GM19351 (cell line): Measurements from ENCODE around the gene CCR6.

Experiments
- ATAC-seq: cut with Tn5 transposase; IDR thresholded peaks from one replicate; pipeline ENCODE4 v1.9.1; 2021; ENCODE audit warnings: mild to moderate bottlenecking, moderate library complexity; ENCODE audit not compliant: unreplicated experiment

The CCR6 gene

DNA sequence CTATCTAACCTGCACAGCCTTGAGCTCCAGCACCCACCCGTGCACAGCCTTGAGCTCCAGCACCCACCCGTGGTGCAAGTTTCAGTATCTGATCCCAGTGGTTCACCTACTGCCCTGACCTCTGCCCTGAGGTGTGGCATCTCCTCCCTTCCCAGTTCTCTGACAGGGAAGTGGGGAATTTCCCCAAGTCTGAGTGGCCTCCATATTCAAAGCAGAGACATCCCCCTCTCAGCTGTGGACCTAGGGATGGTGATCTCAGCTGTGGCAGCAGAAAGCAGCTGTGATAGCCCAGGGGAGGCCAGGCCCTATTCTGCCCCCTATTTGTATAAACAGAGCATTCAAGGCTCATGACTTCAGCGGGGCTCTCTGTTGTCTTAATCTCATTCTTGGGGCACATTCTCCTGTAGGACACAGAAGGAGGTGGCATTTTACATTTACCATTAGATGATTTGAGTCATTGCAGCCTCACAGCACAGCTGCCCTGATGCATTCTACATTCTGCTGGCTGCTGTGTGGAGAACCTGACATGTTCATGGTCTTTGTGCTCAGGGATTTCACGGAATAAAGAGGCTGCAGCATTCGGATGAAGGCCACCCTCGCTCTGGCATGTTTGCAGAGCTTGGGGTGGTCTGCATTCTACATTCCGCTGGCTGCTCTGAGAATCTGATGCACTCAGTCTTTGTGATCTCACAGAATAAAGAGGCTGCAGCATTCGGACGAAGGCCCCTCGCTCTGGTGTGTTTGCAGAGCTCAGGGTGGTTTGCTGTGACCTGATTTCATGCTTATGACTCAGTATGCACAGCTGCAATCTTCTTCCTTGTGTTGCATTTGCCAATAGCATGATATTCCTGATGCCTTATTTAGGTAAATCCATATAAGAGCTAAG is 17.9 kb downstream of the CCR6 start:
- ATAC-seq: peak; percentile 62

DNA sequence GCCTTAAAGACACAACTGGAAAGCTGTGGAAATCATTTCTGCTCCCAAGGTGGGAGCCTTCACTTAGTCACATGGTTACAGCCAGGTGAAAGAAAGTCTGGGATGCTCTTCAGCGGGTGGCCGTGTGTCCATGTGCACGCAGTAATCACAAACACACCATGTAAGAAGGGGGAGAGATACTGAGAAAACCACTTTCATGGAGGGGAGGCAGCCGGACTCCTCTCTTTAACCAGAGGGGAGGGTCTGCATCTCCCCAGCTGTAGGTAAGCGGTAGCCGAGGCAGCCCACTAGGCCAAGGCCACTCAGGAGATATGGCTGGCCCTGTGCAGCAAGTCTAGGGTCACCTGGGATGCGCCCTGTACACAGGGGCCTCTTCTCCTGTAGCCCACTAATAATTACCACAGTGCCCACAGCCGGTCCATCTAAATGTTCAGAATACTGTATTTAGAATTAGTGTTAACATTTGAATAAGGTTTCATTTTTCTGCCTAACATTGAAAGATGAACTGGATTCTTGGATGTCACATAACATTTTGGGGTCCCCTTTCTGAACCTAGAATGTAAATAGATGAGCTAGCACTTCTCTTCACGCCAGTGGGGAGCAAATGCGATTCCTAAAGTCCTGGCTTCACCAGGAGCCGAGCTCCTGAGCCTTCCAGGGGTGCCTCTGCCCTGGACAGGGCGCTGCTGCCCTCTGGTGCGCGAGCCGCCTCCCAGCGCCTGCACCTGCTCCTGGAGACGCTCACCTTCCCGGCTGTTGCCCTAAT is 19.0 kb downstream of the CCR6 start:
- peak; percentile 78 for ATAC-seq

DNA sequence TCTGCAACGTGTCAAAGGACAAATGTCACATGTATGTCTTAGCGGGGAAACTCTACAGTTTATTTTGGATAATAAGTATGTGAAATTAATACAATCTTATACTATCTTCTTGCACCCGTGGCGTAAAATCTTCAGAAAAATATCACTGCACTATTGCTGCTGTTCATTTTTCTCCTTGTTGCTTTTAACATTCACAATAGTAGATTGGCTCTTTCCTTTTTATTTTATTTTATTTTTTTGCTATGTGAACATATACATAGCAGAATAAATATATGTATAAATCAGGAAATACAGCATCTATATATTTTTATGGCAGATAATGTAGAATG is 19.5 kb downstream of the CCR6 start:
- ATAC-seq: peak; percentile 12

DNA sequence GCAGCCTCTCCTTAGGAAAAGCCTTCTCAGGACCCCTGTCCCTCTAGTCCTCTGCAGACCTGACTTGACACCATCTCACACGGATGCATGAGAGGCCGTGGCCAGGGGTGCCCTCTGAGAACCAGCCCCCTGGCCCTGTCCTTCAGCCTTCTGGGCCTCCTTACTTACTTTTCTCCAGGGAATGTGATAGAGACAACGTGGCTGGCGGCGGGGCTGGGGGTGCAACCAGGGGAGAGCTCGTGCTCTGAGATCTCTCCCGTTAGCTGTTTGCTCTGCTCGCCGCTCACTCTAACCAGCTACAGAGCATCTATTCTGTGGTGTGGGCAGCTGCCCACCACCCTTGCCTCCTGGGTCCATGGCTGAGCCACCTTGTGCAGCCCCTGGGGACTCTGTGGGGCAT is 20.1 kb downstream of the CCR6 start:
- ATAC-seq: no peak

DNA sequence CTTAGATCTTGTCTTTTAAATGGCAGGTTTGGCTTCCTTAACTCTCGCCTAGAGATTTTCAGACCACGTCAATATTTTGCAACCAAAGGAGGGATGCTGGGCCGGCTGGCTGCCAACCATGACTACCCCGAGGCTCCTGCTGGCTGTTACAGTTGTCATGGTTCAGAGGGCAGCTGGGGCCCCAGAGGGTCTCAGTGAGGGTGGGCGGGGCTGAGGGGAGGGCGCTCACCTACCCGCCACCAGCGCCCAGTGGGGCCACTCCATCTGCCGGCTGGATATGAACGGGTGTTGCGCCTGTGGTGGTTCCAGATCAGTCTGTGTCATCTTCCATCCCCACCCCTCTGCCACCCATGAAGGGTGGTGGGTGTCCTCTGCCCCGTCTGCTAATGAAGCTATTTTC is 22.6 kb downstream of the CCR6 start:
- ATAC-seq: no peak

DNA sequence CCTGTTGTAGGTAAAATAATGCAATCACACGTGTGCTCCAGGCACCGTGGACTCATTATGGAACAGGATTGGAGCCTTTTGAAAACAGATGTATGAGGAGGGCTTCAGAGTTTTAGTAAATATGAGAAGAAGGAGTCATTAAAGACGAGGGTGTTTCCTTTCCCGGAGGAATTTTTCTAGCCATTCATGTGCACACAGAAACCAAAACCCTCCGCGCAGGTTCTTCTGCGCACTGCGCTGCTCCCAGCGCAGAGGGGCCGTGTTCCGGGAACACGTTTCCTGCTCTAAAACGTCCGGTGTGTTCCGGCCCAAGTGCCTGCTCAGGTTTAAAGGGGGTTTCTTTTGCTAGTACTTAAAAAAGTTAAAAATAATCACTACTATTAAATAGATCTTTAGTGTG is 23.2 kb downstream of the CCR6 start:
- no peak for ATAC-seq

DNA sequence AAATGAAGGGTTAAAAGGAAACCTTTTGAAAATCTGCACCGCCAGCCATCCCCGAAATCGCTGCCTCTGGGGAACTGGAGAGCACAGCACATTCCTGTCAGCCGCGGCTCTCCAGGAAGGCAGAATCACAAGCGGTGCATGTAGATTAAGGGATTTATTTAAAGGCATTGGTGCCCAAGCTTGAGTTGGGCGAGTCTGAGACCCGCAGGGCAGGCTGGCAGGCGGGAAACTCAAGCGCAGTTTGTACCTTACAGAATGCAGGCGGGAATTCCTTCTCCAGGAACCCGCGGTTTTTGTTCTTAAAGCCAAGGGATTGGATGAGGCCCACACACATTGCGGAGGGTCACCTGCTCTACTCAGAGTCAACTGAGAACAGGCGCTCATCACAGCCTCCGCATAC is 24.1 kb downstream of the CCR6 start:
- no peak for ATAC-seq

DNA sequence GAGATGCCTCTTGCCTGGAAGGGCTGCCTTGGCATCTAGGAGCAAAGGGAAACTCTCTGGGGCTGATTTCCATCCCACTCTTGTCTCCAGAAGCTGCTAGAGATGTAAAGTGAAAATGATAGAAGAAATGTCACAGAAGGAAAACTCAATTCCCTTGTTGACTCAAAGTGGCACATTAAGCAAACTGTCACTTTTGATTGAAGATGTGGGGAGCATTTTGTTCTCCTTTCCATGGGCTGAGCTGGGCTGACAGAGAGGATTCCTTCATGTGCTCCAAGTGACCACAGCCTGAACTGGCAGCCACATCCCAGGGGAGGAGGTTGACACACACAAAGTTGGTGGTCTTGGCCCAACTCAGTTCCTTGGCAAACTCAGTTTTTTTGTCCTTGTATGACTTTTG is 25.1 kb downstream of the CCR6 start:
- no peak for ATAC-seq

DNA sequence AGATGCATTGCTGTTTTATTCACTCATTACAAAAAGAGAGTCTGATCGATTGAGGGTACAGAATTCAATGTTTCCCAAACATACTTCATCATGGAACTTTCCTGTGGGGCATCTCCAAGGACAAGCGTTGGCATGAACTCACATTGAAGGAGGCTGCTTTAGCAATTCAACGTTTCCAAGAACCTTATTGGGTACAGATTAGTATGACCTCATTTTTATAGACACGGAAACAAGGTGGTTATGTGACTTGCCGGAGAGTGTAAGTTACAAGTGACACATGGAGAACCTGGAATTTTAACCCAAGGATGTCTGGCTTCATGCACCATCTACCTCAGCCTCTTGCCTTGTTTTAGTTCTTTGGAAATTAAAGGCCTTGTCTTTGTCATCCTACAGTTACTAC is 26.1 kb downstream of the CCR6 start:
- ATAC-seq: no peak

DNA sequence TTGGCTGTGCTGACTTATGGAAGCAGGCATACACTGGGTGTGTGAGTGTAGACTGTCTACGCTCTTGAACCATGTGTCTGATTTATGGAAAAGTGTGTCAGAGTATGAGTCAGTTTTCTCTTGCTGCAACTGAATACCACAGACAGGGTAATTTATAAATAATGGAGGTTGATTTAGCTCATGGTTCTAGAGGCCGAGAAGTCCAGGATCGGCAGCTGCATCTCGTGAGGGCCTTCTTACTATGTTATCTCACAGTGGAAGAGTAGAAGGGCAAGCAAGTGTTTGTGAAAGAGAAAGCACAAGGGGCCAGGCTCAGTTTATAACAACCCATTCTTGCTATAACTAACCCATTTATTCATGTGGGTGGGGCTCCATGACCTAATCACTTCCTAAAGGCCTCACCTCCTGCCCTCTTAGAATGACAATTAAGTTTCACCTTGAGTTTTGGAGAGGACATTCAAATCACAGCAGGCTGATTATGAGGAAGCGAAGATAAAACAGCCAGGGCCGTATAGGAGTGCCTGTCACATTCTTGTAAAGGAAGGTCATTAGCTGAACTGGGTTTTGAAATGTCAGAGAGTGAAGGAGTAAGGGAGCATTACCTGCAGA is 28.1 kb downstream of the CCR6 start:
- peak; percentile 72 for ATAC-seq

DNA sequence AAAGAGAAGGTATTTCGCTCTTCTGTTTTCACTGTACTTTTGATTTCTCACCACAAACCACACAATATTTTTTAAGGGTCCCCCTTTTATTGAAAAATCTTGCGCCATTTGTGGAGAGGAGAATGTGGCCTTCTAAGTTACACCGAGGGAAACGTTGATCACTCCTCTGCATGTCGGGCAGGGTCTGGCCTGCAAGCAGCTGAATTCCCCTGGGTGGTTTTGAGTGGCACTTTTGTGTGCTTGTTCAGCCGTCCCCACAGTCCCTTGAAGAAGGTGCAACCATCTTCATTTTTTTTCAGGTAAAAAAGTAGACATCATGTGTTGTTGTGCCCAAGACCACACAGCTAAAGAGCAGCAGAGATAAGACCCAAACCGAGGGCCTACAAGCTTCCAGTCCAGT is 28.8 kb downstream of the CCR6 start:
- ATAC-seq: peak; percentile 14

DNA sequence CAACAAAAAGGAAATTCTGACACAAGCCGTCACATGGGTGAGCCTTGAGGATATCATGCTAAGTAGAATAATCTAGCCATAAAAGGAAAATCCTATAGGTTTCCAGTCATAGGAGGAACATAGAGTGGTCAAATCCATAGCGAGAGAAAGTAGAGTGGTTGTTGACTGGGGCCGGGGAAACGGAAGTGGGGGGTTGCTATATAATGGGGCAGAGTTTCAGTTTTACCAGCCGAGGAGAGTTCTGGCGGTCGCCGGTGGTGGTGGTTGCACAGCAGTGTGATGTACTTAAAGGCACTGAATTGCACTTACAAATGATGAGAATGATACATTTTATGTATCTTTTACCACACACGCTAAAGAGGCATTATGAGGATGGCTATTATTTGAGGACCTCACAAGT is 30.0 kb downstream of the CCR6 start:
- peak; percentile 44 for ATAC-seq

DNA sequence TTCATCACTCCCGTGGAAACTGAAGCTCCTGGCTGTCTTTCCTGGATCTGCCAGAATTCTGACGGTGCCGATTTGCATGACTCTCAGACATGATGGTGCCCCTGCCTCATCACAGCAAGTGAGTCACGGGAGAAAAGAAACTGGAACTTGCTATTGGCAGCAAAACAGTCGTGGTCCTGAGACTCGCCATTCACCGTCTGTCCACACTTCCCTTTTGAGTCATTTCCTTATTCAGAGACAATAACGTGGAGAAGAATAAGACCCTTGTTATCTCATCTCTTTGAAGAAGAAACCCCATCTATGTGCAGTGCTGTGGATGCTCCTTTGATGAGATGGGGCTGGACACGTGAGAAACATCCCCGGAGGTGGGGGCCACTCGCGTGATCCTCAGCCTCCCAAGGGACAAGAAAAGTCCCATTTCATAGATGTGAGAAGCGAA is 30.6 kb downstream of the CCR6 start:
- peak; percentile 53 for ATAC-seq

DNA sequence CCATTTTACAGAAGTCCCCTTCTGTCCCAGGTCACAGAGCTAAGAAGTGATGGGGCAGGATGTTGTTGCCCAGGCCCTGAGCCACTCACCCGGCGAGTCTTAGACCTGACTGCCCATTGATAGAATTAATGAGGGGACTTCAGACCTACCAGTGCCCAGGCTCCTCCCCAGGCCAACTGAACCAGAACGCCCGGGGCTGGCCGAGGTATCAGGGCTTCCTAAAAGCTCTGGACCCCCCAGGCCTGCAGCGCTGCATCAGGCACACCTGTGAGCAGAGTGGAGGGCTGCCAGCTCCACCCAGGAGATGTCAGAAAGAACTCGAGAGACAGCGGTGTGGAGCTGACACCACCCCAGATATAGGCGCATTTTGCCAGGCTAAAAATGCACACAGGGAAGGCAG is 31.4 kb downstream of the CCR6 start:
- no peak for ATAC-seq

DNA sequence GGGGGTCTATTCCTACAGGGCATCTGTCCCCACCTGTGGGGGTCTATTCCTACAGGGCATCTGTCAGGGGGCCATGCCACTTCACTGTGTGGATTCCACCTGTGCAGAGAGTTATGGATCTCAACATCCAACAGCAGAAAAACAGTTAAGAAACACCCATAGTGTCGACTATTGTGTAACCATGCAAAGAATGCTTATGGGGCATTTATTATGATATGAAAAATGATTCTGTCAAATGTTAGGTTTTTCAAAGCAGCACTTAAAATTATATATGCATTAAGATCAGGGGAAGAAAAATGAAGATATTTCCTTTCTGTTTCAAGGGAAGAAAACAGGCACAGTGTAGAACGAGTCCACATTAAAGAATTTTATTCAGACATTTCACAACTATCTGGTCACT is 32.0 kb downstream of the CCR6 start:
- no peak for ATAC-seq

DNA sequence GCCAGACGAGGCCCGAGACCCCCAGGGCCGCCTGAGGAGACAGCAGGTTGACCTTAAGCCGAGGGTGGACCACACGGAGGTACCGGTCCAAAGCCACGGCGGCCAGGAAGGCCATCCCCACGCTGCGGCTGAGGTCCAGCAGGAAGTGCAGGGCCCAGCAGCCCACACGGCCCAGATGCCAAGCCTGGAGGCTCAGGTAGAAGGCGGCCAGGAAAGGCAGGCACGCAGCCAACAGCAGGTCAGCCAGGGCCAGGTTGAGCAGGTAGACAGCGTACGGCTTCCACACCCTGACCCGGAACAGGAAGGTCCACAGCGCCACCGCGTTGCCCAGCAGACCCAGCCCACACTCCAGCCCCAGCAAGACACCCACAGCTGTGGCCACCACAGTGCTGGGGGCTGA is 34.5 kb downstream of the CCR6 start:
- no peak for ATAC-seq

DNA sequence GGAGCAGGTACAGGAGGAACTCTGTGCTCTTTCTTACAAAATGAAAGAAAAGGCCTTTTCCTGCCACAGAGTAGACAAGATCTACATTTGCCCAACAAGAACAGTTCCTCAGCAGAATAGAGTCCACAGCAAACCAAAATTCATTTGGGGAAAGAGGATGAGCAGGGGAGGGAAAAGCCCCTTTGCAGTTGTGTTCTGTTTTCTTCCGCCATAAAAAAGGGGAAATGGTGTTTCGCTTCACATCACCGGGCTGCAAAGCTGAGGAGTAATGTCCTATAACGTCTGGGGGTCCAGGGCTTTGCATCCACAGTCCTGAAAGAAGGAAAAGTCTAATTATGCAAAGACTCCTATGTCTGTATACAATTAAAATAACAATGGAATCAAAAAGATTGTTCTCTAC is 35.0 kb downstream of the CCR6 start, which contains the start of gene GPR31:
Gene GPR31 (minus strand): TSS at position 118 of the 400 bp plus-strand sequence. CDS start 149 bp downstream, outside the sequence.
- ATAC-seq: no peak

DNA sequence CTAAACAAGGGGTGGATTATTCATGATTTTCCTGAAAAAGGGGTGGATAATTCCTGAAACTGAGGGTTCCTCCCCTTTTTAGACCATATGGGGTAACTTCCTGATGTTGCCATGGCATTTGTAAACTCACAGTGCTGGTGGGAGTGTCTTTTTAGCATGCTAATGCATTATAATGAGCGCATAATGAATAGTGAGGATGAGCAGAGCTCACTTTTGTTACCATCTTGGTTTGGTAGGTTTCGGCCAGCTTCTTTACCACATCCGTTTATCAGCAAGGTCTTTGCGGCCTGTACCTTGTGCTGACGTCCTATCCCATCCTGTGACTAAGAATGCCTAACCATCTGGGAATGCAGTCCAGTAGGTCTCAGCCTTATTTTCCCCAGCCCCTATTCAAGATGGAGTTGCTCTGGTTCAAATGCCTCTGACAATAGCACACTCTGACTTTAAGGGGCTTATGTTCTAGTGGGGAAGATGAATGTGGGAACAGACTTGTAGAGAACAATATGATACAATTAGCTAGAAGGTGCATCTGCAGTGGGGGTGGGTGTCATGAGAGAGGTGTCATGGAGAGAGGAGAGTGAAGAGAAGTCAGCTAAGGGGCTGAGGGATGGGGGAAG is 39.1 kb downstream of the CCR6 start:
- no peak for ATAC-seq

DNA sequence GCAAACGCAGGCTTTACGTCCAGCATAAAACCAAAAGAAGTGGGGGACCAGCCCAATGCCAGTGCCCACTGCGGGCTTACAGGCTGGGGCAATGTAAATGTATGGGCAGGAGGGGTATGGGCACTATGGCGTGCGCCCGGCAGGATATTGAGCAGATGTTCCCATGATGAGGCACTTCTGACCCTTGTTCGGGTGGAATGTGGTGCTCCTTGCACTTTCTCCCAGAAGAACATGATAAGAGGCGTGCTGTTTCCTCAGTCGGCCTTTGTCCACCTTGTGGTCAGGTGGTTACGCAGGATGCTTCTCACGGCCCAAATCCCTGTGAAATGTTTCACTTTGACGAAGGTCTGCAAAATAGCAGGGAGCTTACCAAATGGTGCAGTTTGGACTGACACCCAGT is 39.7 kb downstream of the CCR6 start:
- ATAC-seq: no peak

DNA sequence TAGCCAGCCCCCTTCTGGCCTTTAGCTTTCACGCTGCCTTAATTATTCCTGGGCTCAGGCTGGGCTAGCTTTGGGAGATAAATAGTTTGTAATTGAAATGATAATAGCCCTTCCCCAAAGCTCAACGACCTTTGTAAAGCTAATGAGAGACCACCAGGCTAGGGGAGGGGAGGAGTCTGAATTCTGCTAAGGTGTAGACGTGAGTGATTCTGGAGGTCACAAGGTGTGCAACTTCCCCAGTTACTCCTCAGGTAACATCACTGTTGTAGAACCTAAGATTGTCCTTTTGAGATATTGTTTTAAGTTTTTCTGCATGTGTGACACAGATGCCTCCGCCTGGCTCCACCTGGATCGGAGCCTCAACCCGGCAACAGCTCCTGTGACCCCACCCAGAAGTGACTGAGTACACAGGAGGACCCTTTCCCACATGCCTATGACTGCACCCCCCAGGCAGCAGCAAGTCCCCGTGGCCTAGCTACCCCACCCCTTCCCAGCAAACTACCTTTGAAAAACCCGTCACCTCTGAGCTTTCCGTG is 40.6 kb downstream of the CCR6 start:
- no peak for ATAC-seq

DNA sequence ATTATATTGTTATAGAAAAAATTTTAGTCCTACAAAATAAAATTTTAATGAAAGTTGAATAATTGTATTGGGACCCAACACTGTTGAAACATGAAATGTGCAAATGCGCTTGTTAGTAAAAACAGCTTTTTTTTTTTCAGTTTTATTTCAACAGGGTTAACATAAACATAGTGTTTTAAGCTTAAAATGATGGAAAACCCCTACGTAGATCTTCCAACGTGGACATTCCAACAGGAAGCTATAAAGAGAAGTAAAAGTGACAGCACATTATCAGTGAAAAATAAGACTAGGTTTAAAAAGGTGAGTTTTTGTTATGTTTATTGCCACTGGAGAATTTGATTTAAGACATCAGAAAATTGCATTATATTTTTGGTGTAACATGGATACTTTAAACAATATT is 41.4 kb downstream of the CCR6 start:
- ATAC-seq: no peak
